ENCODE measurements around the gene SIL1. TPM values are rescaled to one million over a fixed set of nuclear protein-coding genes. Genes with fewer than 3 reads are reported as not detected.

SIL1 gene
- total and polyA plus RNA-seq, 2 of the 4 experiments (the other 2 are of a cell fraction): 56.1 to 66.0 TPM

DNA sequence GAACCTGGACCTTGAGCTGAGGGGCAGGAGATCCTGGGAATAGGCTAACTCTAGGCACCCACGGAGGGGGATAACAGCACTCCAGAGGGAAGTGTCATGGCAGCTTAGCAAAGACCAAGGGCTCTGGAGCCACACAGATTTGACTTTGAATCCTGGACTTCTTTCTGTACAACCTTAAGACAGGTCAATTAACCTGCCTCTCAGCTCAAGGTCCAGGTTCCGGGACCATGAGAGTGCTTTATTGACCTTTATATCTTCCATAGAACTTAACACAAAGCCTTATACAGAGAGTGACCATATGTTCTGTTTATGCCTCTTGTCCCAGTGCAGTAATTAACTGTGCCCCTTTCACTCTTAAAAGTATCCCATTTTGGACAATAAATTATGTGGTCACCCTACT, 232.5 kb downstream of the SIL1 start:
- intact Hi-C loops (cut with micrococcal nuclease) (no loop called here), in situ Hi-C loops (cut with MboI; ENCODE audit: low sequenced_read_pairs) (no loop called here)

More for the DNA sequence above, 232.5 kb downstream of the SIL1 start:
- Histone ChIP-seq H2BK5ac (ENCODE audit: low read depth, low read length, poor library complexity, severe bottlenecking) (no peak overlapping the region), H2AK5ac (ENCODE audit: low read depth, low read length) (no peak overlapping the region), H3K9me3 (ENCODE audit: control insufficient read depth, insufficient read depth, low read length) (no peaks in the 10 kb centered on the region), H2BK120ac (ENCODE audit: low read depth, low read length) (no peak overlapping the region), H3K9ac (ENCODE audit: low read depth, low read length) (no peak overlapping the region), H3K4me3 (ENCODE audit: insufficient read depth, low read depth, low read length) (no peak overlapping the region), H3K18ac (ENCODE audit: low read depth, low read length) (no peak overlapping the region), H4K20me1 (ENCODE audit: insufficient read depth, low read length) (no peaks in the 10 kb centered on the region), H3K36me3 (ENCODE audit: control insufficient read depth, insufficient read depth, low read length) (no peaks in the 10 kb centered on the region), H2AFZ (replicated peaks; ENCODE audit: low read length, poor library complexity) (no peak overlapping the region), H3K14ac (replicated peaks; ENCODE audit: low read depth, low read length) (no peak overlapping the region), H3K4me2 (ENCODE audit: low read depth, low read length) (no peak overlapping the region), H3K4me1 (ENCODE audit: control insufficient read depth, insufficient read depth, low read length) (peaks cover 21% of the 10 kb centered on the region), H3K79me1 (ENCODE audit: low read depth in 1 of 2, low read length in 2 of 2) (no peaks in the 10 kb centered on the region), H3K27ac (ENCODE audit: insufficient read depth, low read length) (no peak overlapping the region), H4K91ac (ENCODE audit: insufficient read depth, low read depth, low read length) (no peak overlapping the region), H2AK9ac (replicated peaks; ENCODE audit: low read depth, low read length, poor library complexity) (no peak overlapping the region), H3K27me3 (ENCODE audit: control insufficient read depth, insufficient read depth, low read length) (no peaks in the 10 kb centered on the region), H3K4ac (ENCODE audit: low read depth, low read length) (no peak overlapping the region), H3K23ac (ENCODE audit: low read depth, low read length) (no peak overlapping the region), H3K56ac (ENCODE audit: extremely low read depth, insufficient read depth, low read length) (no peak overlapping the region), H3K9me1 (ENCODE audit: insufficient read depth, low read length) (0 out of 2 replicates have a peak, but pooled peaks cover 4% of the 10 kb centered on the region), H4K8ac (ENCODE audit: low read depth in 2 of 2, low read length in 2 of 2) (no peak overlapping the region), H2BK20ac (ENCODE audit: low read depth, low read length) (no peak overlapping the region), H2BK15ac (ENCODE audit: low read depth, low read length) (no peak overlapping the region), H4K5ac (ENCODE audit: low read depth, low read length) (no peak overlapping the region)
- ChIA-PET POLR2A (ENCODE audit: unreplicated experiment) (no interaction called here), CTCF (no interaction called here)
- dilution Hi-C loops (cut with HindIII; ENCODE audit: low sequenced_read_pairs, unreplicated experiment): no loop called here
- 100% methylated on average over 1 of the region's 2 CpGs; no CpG with 5 or more reads in 1 of the 2 experiments for WGBS, 2 experiments (ENCODE audit: extremely low coverage in 2 of 2, insufficient read length in 1 of 2)
- ATAC-seq (ENCODE audit: low read depth) (no peak), DNase-seq (no peak)
- TF ChIP-seq RCOR1 (IDR thresholded peaks at IDR 0.05; ENCODE audit: insufficient replicate concordance, low read length) (no peak), SMC3 (IDR thresholded peaks at IDR 0.05; ENCODE audit: low read depth, low read length) (no peak), RAD21 (IDR thresholded peaks at IDR 0.05; ENCODE audit: low read length) (no peak), MAFK (IDR thresholded peaks at IDR 0.05; ENCODE audit: low read depth, low read length) (no peak), MAZ (IDR thresholded peaks at IDR 0.05; ENCODE audit: borderline replicate concordance, low read depth, low read length) (no peak), NFE2L2 (IDR thresholded peaks at IDR 0.05; ENCODE audit: low read depth, low read length) (no peak), MXI1 (IDR thresholded peaks at IDR 0.05; ENCODE audit: borderline replicate concordance, low read depth, low read length) (no peak), CEBPB (IDR thresholded peaks at IDR 0.05; ENCODE audit: low read depth, low read length) (no peak), POLR2A (IDR thresholded peaks at IDR 0.05; ENCODE audit: low read depth, low read length) (no peak), BHLHE40 (IDR thresholded peaks at IDR 0.05; ENCODE audit: low read depth, low read length) (no peak), CHD1 (IDR thresholded peaks at IDR 0.05; ENCODE audit: low read depth, low read length) (no peak)
- TF ChIP-seq, protein P1, sequence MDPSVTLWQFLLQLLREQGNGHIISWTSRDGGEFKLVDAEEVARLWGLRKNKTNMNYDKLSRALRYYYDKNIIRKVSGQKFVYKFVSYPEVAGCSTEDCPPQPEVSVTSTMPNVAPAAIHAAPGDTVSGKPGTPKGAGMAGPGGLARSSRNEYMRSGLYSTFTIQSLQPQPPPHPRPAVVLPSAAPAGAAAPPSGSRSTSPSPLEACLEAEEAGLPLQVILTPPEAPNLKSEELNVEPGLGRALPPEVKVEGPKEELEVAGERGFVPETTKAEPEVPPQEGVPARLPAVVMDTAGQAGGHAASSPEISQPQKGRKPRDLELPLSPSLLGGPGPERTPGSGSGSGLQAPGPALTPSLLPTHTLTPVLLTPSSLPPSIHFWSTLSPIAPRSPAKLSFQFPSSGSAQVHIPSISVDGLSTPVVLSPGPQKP (IDR thresholded peaks at IDR 0.05; ENCODE audit: borderline replicate concordance, low read depth, low read length): no peak
- TF ChIP-seq, protein P2, sequence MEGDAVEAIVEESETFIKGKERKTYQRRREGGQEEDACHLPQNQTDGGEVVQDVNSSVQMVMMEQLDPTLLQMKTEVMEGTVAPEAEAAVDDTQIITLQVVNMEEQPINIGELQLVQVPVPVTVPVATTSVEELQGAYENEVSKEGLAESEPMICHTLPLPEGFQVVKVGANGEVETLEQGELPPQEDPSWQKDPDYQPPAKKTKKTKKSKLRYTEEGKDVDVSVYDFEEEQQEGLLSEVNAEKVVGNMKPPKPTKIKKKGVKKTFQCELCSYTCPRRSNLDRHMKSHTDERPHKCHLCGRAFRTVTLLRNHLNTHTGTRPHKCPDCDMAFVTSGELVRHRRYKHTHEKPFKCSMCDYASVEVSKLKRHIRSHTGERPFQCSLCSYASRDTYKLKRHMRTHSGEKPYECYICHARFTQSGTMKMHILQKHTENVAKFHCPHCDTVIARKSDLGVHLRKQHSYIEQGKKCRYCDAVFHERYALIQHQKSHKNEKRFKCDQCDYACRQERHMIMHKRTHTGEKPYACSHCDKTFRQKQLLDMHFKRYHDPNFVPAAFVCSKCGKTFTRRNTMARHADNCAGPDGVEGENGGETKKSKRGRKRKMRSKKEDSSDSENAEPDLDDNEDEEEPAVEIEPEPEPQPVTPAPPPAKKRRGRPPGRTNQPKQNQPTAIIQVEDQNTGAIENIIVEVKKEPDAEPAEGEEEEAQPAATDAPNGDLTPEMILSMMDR (conservative IDR thresholded peaks at IDR 0.05; ENCODE audit: low read depth, low read length): no peak
- TF ChIP-seq, protein P3, sequence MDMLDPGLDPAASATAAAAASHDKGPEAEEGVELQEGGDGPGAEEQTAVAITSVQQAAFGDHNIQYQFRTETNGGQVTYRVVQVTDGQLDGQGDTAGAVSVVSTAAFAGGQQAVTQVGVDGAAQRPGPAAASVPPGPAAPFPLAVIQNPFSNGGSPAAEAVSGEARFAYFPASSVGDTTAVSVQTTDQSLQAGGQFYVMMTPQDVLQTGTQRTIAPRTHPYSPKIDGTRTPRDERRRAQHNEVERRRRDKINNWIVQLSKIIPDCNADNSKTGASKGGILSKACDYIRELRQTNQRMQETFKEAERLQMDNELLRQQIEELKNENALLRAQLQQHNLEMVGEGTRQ (IDR thresholded peaks at IDR 0.05; ENCODE audit: low read depth, low read length): no peak
- no TSS peak for BruUV-seq (replicated peaks)
